Osteocyte (in vitro differentiated cells): ENCODE data around the gene SART1. TPM values are rescaled to one million over a fixed set of nuclear protein-coding genes. Genes with fewer than 3 reads are reported as not detected.
A peak's percentile ranks its signal among the peaks of the same experiment; 100 is the strongest.

Experiments used
- DNase-seq: peaks from one replicate; pipeline ENCODE4 v3.0.0; 2021; ENCODE audit warnings: mixed read lengths; ENCODE audit not compliant: unreplicated experiment; ENCODE audit errors: extremely low spot score
- H3K27ac Mint-ChIP-seq: one replicate; pipeline ENCODE4 v1.8.0; 2021; ENCODE audit warnings: mild to moderate bottlenecking, mixed read lengths; ENCODE audit not compliant: unreplicated experiment
- H3K27me3 Mint-ChIP-seq: one replicate; pipeline ENCODE4 v1.8.0; 2021; ENCODE audit warnings: mixed read lengths; ENCODE audit not compliant: unreplicated experiment
- H3K36me3 Mint-ChIP-seq: one replicate; pipeline ENCODE4 v1.8.0; 2021; ENCODE audit warnings: mixed read lengths; ENCODE audit not compliant: unreplicated experiment
- H3K4me1 Mint-ChIP-seq: one replicate; pipeline ENCODE4 v1.8.0; 2021; ENCODE audit warnings: mixed read lengths; ENCODE audit not compliant: unreplicated experiment
- H3K4me3 Mint-ChIP-seq: one replicate; pipeline ENCODE4 v1.8.0; 2021; ENCODE audit warnings: mild to moderate bottlenecking, moderate library complexity, mixed read lengths; ENCODE audit not compliant: unreplicated experiment
- H3K9me3 Mint-ChIP-seq: one replicate; pipeline ENCODE4 v1.8.0; 2021; ENCODE audit warnings: mixed read lengths; ENCODE audit not compliant: unreplicated experiment
- CTCF ChIP-seq: fragments of 200-600 bp; sonication (generic); IDR thresholded peaks from 2 replicates; pipeline ENCODE4 v1.5.0; 2021; ENCODE audit warnings: antibody characterized with exemption, mild to moderate bottlenecking, moderate library complexity
- total RNA-seq: library from RNA; stranded (reverse); gene quantifications from 2 replicates; pipeline ENCODE4 v1.2.1, GENCODE V29; 2021

Gene SART1
- total RNA-seq, 1 donor from 2014 or later: 55.9 TPM

GRCh38 chr11:65922565-65922964 is 39.0 kb upstream of the SART1 start:
- peak overlapping the region; percentile 22 for H3K4me3 Mint-ChIP-seq
- no peak overlapping the region for H3K27ac Mint-ChIP-seq
- no peak for TF ChIP-seq CTCF

GRCh38 chr11:65925397-65925796 is 36.1 kb upstream of the SART1 start:
- no peak overlapping the region for H3K4me3 Mint-ChIP-seq
- no peak overlapping the region for H3K27ac Mint-ChIP-seq
- H3K9me3 Mint-ChIP-seq: no peaks in the 10 kb centered on the region
- DNase-seq: no peak
- TF ChIP-seq CTCF: no peak
- H3K4me1 Mint-ChIP-seq: peaks cover 3% of the 10 kb centered on the region
- peaks cover 17% of the 10 kb centered on the region for H3K36me3 Mint-ChIP-seq
- H3K27me3 Mint-ChIP-seq: no peaks in the 10 kb centered on the region

More at GRCh38 chr11:65922565-65922964, 39.0 kb upstream of the SART1 start:
- H3K4me1 Mint-ChIP-seq: peaks cover 9% of the 10 kb centered on the region
- H3K36me3 Mint-ChIP-seq: peaks cover 17% of the 10 kb centered on the region
- H3K9me3 Mint-ChIP-seq: no peaks in the 10 kb centered on the region
- no peak for DNase-seq
- H3K27me3 Mint-ChIP-seq: no peaks in the 10 kb centered on the region

GRCh38 chr11:65927904-65928397 is 33.6 kb upstream of the SART1 start:
- DNase-seq: no peak
- peaks cover 6% of the 10 kb centered on the region for H3K4me1 Mint-ChIP-seq
- H3K27ac Mint-ChIP-seq: no peak overlapping the region
- H3K27me3 Mint-ChIP-seq: no peaks in the 10 kb centered on the region
- H3K9me3 Mint-ChIP-seq: no peaks in the 10 kb centered on the region
- H3K4me3 Mint-ChIP-seq: no peak overlapping the region
- H3K36me3 Mint-ChIP-seq: peaks cover 5% of the 10 kb centered on the region
- no peak for TF ChIP-seq CTCF

- Mint-ChIP-seq H3K9me3 (no peaks in the 10 kb centered on the region), H3K36me3 (no peaks in the 10 kb centered on the region), H3K27ac (no peak overlapping the region), H3K4me1 (peaks cover 6% of the 10 kb centered on the region), H3K27me3 (no peaks in the 10 kb centered on the region), H3K4me3 (no peak overlapping the region)
- TF ChIP-seq CTCF: no peak
- no peak for DNase-seq
These were observed 32.9 kb upstream of the SART1 start for GRCh38 chr11:65928667-65929066.

- peak; percentile 18 for TF ChIP-seq CTCF
- DNase-seq: no peak
- Mint-ChIP-seq H3K9me3 (no peaks in the 10 kb centered on the region), H3K4me3 (no peak overlapping the region), H3K27ac (no peak overlapping the region), H3K36me3 (no peaks in the 10 kb centered on the region), H3K27me3 (no peaks in the 10 kb centered on the region), H3K4me1 (peaks cover 9% of the 10 kb centered on the region)
These were observed 29.6 kb upstream of the SART1 start for GRCh38 chr11:65931773-65932557.
